Right ventricle myocardium superior (tissue), 1 donor: ENCODE measurements around the gene ALDH3B2. TPM values are rescaled to one million over a fixed set of nuclear protein-coding genes. Genes with fewer than 3 reads are reported as not detected.

Experiments
- total RNA-seq: library from RNA; stranded (reverse); fragmentation: NEBNext Ultra II Directional; extraction: Animal tissue kit (Norgen Biotek cat#: 25700); gene quantifications from one replicate; pipeline ENCODE4 v1.2.1, GENCODE V29; 2021
- donor health status: DM: no; HTN: yes; CAD: no; lungs with severe emphysema.

The ALDH3B2 gene
- total RNA-seq, 1 donor from 2014 or later, result not detected

Other genes with a start within 250 kb of the ALDH3B2 start
- gene RPS6KB2, start 246.1 kb downstream of the ALDH3B2 start, total RNA-seq, result 24.6 TPM
- 1.0 TPM for gene PTPRCAP, start 236.9 kb downstream of the ALDH3B2 start, total RNA-seq
- 27.1 TPM for gene CORO1B, start 231.1 kb downstream of the ALDH3B2 start, total RNA-seq
- not detected for gene GPR152, start 221.9 kb downstream of the ALDH3B2 start, total RNA-seq
- gene CABP4, start 219.3 kb downstream of the ALDH3B2 start, total RNA-seq, result 0.75 TPM
- 82.9 TPM for gene TMEM134, start 205.4 kb downstream of the ALDH3B2 start, total RNA-seq
- gene AIP, start 191.6 kb downstream of the ALDH3B2 start, total RNA-seq, result 50.6 TPM
- gene PITPNM1, start 169.3 kb downstream of the ALDH3B2 start, total RNA-seq, result 39.0 TPM
- gene CDK2AP2, start 166.5 kb downstream of the ALDH3B2 start, total RNA-seq, result 57.8 TPM
- gene CABP2, start 151.2 kb downstream of the ALDH3B2 start, total RNA-seq, result not detected
- 361 TPM for gene GSTP1, start 90.8 kb downstream of the ALDH3B2 start, total RNA-seq
- 754 TPM for gene NDUFV1, start 67.7 kb downstream of the ALDH3B2 start, total RNA-seq
- 110 TPM for gene NUDT8, start 44.7 kb downstream of the ALDH3B2 start, total RNA-seq
- gene TBX10, start 34.9 kb downstream of the ALDH3B2 start, total RNA-seq, result 0.51 TPM
- gene ACY3, start 23.9 kb downstream of the ALDH3B2 start, total RNA-seq, result not detected